RCC 7860 (cell line): ENCODE measurements around the gene C12orf60.

ENCODE experiments used
- DNase-seq: peaks from one replicate; pipeline ENCODE4 v3.0.0-alpha.2; 2015; ENCODE audit warnings: low spot score
- FAIRE-seq: peaks from 2 replicates; lab custom pipeline; 2012; peaks lifted over from hg19 to GRCh38; lab: Jason Lieb, UNC

Gene C12orf60

GRCh38 chr12:14871247-14871646 lies 67.8 kb downstream of the C12orf60 start:
- no peak for FAIRE-seq

DNA sequence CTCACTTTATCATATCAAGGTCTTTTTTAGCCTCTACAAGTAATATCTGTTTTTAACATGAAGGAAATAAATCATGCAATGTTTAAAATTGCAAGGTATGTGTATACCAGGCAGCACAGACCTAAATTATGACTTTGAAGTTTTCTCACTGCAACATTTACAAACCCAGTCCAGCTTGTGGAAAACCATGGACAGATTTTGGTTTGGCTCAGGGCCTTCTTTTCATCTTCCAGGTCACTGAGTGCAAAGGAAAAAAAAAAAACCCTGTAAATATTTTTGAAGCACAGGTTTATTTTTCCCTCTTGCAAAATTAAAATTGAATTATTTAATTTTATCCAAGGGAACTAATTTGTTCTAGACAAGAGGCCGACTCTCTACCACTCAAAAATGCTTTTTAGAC lies 68.4 kb downstream of the C12orf60 start:
- no peak for DNase-seq
- FAIRE-seq, result no peak

More at GRCh38 chr12:14871247-14871646, 67.8 kb downstream of the C12orf60 start:
- no peak for DNase-seq

DNA sequence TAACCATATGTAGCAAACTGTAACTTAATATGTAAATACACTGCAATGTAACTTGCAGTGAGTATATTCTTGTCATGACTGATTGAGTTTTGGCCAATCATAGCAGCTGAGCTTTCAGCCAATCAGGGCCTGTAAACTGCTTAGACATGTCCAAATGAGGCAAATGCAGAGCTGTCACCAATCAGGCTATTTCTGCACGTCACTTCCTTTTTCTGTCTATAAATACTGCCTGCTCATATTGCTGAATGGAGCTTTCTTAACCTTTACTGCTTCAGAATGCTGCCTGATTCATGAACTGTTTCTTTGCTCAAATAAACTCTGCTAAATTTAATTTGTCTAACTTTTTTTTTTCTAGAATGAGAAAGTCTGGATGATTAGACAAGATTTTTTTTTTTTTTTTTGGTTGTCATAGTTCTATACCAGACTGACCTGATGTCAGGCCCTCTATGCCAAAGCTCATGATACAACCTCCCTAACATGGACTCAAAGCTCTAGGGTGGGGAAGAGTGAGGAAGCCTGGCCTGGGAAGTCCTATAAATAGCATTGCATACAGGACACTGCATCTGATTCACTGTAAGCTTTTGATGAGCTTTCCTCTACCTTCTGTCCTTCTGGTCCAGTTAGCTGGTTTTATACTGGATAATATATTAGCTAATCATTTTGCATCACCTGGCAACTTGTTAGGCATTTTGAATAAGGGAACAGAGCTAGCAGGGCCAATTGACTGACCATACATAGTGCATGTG lies 70.1 kb downstream of the C12orf60 start:
- FAIRE-seq (no peak), DNase-seq (no peak)
